ENCODE data around the gene CD180.

- no peak for TF ChIP-seq CTCF (IDR thresholded peaks at IDR 0.05 in 4 of 5, conservative IDR thresholded peaks at IDR 0.05 in 1 of 5)
- TF ChIP-seq POLR2A (IDR thresholded peaks at IDR 0.05): no peak
These were observed at the start of gene CD180 for GRCh38 chr5:67196537-67197059.

Measured in gastrocnemius medialis (tissue), 4 donors.